ENCODE data around the gene APMAP. TPM values are rescaled to one million over a fixed set of nuclear protein-coding genes. Genes with fewer than 3 reads are reported as not detected.

The APMAP gene
- total and polyA plus RNA-seq, 8 donors = 20.8 to 47.8 (median 28.4) TPM

DNA sequence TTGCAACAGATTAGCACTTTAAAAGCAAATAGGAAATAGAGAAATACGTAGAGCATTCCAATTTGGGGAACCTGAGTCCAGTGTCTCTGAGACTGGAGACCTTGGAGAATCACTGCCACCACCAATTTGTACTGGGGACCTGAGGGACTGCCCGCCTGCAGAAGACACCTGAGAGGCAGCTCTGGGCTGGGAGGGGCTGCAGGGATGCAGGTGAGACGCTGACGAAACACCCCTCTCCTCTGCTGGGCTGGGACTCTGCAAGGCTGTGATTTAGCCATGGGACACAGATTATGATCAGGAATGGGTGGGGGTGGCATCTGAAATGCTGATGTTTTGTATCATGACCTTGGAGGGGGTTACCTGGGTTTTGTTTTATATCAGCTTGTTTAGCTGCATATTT is 7.0 kb upstream of the APMAP start:
- H3K4me3 ChIP-seq = no peak overlapping the region
- FAIRE-seq (no peak), ATAC-seq (peak in 1 of 4 donors; percentile 1), DNase-seq (no peak)
- H3K4me1 ChIP-seq = peaks cover 19 to 23% (median 20%) of the 10 kb centered on the region in 3 donors
- no peaks in the 10 kb centered on the region for H3K36me3 ChIP-seq
- H3K27ac ChIP-seq = peak overlapping the region in 3 of 4 donors; percentile 40 to 78 (median 67)
- intact Hi-C loops (cut with DNase I) = loop anchor here in 2 of 3 donors (10.0 kb wide), 2 partner anchors 65 to 175 kb away; no protein-coding TSS in a partner anchor
- 69 to 83% methylated on average over 4 of the region's 4 CpGs for WGBS, 2 donors
- TF ChIP-seq, protein P1, sequence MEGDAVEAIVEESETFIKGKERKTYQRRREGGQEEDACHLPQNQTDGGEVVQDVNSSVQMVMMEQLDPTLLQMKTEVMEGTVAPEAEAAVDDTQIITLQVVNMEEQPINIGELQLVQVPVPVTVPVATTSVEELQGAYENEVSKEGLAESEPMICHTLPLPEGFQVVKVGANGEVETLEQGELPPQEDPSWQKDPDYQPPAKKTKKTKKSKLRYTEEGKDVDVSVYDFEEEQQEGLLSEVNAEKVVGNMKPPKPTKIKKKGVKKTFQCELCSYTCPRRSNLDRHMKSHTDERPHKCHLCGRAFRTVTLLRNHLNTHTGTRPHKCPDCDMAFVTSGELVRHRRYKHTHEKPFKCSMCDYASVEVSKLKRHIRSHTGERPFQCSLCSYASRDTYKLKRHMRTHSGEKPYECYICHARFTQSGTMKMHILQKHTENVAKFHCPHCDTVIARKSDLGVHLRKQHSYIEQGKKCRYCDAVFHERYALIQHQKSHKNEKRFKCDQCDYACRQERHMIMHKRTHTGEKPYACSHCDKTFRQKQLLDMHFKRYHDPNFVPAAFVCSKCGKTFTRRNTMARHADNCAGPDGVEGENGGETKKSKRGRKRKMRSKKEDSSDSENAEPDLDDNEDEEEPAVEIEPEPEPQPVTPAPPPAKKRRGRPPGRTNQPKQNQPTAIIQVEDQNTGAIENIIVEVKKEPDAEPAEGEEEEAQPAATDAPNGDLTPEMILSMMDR (IDR thresholded peaks at IDR 0.05) = no peak
- no peaks in the 10 kb centered on the region for H3K27me3 ChIP-seq
- no peaks in the 10 kb centered on the region for H3K9me3 ChIP-seq

DNA sequence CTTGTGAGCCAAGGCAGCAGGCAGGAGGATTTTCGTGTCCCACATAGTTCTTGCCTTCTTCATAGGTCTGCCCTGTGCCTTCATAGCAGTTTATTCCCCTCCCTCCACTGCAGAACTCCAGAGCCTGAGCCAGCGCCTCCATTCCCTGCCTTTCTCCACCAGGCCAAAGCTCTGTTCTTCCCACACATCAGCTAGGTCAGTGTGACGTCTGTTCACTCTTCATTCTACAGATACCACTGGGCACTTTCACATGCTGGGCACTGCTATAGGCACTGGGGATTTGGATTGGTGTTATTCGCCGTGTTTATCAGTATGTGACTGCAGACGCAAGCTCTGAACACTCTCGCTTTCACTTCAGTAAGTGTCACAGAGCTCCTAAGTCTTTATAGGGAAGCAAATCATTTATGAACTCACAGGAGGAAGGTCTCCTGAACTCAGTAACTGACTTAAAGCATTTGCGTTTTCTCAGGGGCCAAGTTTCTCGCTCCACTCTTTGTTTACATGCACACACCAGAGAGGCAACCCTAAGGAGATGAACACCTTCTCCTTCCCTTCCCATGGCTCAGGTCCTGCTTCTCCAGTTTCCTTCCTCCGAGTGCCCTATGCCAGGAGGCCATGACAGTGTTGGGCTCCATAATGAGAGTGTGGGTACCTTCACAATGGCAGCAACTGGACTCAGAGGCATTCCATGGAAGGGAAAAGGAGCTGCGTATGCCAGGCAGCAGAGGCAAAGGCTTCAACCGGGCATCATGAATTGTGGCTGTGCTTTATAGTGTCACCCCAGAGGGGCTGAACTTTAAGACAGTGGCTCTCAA is 6.3 kb upstream of the APMAP start:
- peaks cover 19 to 27% (median 20%) of the 10 kb centered on the region in 3 donors for H3K4me1 ChIP-seq
- H3K4me3 ChIP-seq = no peak overlapping the region
- intact Hi-C loops (cut with DNase I) = loop anchor here in 2 of 3 donors (10.0 kb wide), 2 partner anchors 66 to 176 kb away; no protein-coding TSS in a partner anchor
- DNase-seq (no peak), ATAC-seq (no peak), FAIRE-seq (no peak)
- peak overlapping the region in 1 of 4 donors; percentile 67 for H3K27ac ChIP-seq
- H3K36me3 ChIP-seq = no peaks in the 10 kb centered on the region
- 83% methylated on average over 12 of the region's 12 CpGs for WGBS, 2 donors
- no peaks in the 10 kb centered on the region for H3K9me3 ChIP-seq
- TF ChIP-seq, protein P1 (IDR thresholded peaks at IDR 0.05) = no peak
- H3K27me3 ChIP-seq = no peaks in the 10 kb centered on the region

DNA sequence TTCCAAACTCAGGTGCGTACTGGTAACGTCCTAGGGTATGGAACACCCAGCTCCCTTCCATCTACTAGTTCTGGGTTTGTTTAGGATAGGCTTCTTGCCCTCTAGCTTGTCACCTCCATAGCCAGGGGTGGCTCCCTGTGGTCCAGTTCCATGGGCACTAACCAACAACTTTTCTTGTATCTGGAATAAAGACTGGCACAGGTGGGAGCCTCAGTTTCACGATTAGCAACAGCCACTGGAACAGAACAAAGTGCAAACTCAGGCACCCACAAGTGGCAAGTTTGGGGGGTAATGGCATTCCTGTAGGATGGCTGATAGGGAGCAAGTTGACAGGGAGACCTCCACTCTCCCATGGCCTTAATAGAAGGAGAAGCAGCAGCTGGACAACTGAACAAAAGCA is 5.6 kb upstream of the APMAP start:
- Histone ChIP-seq H3K9me3 (no peaks in the 10 kb centered on the region), H3K27me3 (no peaks in the 10 kb centered on the region), H3K36me3 (no peaks in the 10 kb centered on the region), H3K4me3 (no peak overlapping the region), H3K27ac (no peak overlapping the region), H3K4me1 (peaks cover 19 to 34% (median 24%) of the 10 kb centered on the region in 3 donors)
- WGBS, 2 donors = 62 to 72% methylated on average over 3 of the region's 3 CpGs
- intact Hi-C loops (cut with DNase I) = loop anchor here in 2 of 3 donors (10.0 kb wide), 2 partner anchors 67 to 177 kb away; no protein-coding TSS in a partner anchor
- ATAC-seq = no peak
- TF ChIP-seq, protein P1 (IDR thresholded peaks at IDR 0.05) = no peak
- no peak for FAIRE-seq
- no peak for DNase-seq

DNA sequence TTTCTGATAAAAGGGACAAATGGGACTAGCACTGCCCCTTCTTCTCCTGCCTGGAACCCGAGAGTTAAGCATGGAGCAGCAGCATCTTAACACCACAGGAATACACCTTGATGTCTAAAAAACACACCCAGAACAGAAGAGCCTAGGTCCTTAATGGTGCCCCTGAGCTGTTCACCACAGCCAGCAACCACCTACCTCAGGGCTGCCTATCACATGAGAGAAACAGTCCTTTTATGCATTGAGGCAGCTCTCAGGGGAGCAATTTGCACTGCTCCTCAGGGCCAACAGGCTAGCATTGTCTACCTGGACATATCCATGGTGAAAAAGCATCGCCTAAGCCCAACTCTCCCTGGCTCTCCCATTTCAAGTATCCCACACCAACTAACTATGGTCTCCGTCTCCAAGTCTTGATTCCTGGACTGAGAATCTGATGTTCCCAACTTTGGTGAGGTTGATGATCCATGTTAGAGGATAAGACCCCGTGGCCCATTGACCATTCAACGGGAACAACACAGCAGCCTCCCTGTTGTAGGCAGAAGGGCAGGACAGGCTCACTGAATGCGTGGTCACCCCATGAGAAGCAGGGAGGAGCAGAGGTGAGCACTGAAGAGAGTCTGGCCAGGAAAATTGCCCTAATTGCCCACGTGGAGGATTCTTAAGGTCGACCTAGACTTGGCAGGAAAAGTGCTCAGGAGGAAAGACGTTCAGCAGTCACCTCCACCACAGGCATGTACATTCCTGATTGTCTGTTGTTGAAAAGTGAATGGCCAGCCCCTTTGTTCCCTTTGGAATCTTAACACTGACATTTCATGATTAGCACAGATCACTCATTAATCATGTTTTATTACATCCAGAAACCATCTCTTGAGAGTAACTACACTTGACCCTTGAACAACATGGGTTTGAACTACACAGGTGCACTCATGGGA is 4.2 kb upstream of the APMAP start:
- H3K27ac ChIP-seq = no peak overlapping the region
- FAIRE-seq (no peak), ATAC-seq (no peak), DNase-seq (no peak)
- H3K27me3 ChIP-seq = no peaks in the 10 kb centered on the region
- no peaks in the 10 kb centered on the region for H3K36me3 ChIP-seq
- 60% methylated on average over 9 of the region's 9 CpGs for WGBS, 2 donors
- H3K9me3 ChIP-seq = no peaks in the 10 kb centered on the region
- no peak overlapping the region for H3K4me3 ChIP-seq
- intact Hi-C loops (cut with DNase I) = loop anchor here in 2 of 3 donors (10.0 kb wide), 2 partner anchors 68 to 178 kb away; no protein-coding TSS in a partner anchor
- TF ChIP-seq, protein P1 (IDR thresholded peaks at IDR 0.05) = no peak
- peaks cover 19 to 36% (median 24%) of the 10 kb centered on the region in 3 donors for H3K4me1 ChIP-seq

Data from pancreas (tissue), 10 donors.